ENCODE results near the gene ZBTB46.

DNA sequence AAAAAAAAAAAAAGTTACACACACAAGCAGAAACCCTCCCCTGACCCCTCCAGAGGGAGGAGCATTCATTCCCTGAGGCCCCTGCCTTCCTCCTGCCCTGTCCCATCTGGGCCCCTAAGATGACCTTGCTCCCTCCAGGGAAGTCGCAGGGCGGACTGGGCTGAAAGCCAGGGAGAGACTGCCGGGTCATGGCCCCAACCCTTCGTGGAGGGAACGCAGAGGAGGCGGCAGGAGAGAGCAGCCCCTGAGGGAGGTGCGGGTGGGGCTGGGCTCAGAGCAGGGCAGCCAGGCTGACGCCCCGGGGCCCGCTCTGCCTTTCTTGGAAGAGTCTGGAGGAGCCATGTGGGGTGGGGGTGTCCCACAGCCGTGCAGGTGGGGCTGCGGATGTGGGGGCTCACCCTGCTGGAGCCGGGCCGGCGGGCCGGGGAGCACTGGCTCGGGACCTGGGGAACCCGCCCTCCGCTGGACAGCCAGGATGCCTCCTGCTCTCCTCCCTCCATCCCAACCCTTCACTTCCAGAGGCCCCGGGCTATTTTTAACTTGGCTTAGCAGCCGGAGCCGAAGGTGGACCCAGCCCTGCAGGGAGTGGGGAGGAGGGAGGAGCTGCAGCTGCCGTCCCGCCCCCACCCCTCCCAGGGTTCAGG, 15.2 kb upstream of the ZBTB46 start:
- TF ChIP-seq, protein P1, sequence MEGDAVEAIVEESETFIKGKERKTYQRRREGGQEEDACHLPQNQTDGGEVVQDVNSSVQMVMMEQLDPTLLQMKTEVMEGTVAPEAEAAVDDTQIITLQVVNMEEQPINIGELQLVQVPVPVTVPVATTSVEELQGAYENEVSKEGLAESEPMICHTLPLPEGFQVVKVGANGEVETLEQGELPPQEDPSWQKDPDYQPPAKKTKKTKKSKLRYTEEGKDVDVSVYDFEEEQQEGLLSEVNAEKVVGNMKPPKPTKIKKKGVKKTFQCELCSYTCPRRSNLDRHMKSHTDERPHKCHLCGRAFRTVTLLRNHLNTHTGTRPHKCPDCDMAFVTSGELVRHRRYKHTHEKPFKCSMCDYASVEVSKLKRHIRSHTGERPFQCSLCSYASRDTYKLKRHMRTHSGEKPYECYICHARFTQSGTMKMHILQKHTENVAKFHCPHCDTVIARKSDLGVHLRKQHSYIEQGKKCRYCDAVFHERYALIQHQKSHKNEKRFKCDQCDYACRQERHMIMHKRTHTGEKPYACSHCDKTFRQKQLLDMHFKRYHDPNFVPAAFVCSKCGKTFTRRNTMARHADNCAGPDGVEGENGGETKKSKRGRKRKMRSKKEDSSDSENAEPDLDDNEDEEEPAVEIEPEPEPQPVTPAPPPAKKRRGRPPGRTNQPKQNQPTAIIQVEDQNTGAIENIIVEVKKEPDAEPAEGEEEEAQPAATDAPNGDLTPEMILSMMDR (IDR thresholded peaks at IDR 0.05 in 8 of 11, conservative IDR thresholded peaks at IDR 0.05 in 3 of 11), result no peak
- no peak for TF ChIP-seq POLR2A (IDR thresholded peaks at IDR 0.05)
- peak; percentile 74 to 83 (median 79) for TF ChIP-seq POLR2AphosphoS5 (IDR thresholded peaks at IDR 0.05)

All from spleen (tissue), 7 donors.